Glomerular visceral epithelial cell (primary cell): ENCODE measurements around the gene EDC4.

Experiments
- DNase-seq: peaks from one replicate; pipeline ENCODE4 v3.0.0-alpha.2; 2016; ENCODE audit errors: extremely low spot score

Gene EDC4

DNA sequence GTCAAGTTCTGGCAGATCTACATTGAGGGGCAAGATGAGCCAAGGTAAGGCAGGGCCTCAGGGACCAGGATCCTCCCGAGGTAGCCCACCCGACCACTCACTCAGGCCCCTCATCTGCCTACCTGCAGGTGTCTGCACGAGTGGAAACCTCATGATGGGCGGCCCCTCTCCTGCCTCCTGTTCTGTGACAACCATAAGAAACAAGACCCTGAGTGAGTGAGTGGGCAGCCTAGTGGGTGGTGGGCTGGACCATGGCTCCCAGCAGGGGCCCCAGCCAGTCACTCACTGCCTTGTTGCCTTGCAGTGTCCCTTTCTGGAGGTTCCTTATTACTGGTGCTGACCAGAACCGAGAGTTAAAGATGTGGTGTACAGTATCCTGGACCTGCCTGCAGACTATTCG is 5.4 kb downstream of the EDC4 start:
- DNase-seq = no peak

DNA sequence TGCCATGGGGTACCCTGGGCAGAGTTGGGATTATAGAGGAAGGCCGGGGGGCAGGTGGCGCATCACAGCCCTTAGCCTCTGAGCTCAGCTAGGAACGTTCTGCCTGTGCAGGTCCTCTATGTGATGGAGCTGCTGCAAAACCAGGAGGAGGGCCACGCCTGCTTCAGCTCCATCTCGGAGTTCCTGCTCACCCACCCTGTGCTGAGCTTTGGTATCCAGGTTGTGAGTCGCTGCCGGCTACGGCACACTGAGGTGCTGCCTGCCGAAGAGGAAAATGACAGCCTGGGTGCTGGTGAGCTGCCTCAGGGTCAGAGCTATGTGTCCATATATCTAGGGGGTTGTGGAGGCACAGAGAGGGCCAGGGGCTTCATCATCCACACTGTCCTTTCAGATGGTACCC is 6.0 kb downstream of the EDC4 start:
- DNase-seq = no peak

DNA sequence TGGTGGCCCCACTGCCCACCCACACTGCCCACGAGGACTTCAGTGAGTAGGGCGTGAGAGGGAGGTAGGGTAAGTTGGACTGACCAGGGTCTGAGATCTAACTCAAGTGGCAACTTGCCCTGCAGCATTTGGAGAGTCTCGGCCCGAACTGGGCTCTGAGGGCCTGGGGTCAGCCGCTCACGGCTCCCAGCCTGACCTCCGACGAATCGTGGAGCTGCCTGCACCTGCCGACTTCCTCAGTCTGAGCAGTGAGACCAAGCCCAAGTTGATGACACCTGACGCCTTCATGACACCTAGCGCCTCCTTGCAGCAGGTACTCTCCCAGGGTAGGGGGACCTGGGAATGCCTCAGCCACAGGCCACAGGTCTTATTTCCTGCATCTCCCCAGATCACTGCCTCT is 6.6 kb downstream of the EDC4 start:
- DNase-seq = no peak

DNA sequence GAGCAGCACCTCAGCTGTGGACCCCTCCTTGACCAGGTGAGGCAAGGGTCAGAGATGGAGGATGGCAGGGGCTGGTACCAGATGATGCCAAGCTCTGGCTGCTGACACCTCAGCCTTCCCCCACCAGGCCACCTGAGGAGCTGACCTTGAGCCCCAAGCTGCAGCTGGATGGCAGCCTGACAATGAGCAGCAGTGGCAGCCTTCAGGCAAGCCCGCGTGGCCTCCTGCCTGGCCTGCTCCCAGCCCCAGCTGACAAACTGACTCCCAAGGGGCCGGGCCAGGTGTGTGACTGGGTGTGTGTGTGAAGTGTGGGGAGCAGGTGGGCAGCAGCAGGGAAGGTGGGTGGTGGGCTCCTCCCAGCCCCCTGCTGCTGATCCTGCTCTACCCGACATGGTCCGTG is 7.1 kb downstream of the EDC4 start:
- no peak for DNase-seq

DNA sequence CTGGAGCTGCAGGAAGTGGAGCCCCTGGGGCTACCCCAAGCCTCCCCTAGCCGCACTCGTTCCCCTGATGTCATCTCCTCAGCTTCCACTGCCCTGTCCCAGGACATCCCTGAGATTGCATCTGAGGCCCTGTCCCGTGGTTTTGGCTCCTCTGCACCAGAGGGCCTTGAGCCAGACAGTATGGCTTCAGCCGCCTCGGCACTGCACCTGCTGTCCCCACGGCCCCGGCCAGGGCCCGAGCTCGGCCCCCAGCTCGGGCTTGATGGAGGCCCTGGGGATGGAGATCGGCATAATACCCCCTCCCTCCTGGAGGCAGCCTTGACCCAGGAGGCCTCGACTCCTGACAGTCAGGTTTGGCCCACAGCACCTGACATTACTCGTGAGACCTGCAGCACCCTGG is 7.7 kb downstream of the EDC4 start:
- DNase-seq = no peak

GRCh38 chr16:67881621-67882161 is 8.8 kb downstream of the EDC4 start:
- DNase-seq = no peak

GRCh38 chr16:67882374-67883145 is 9.7 kb downstream of the EDC4 start:
- DNase-seq = no peak

DNA sequence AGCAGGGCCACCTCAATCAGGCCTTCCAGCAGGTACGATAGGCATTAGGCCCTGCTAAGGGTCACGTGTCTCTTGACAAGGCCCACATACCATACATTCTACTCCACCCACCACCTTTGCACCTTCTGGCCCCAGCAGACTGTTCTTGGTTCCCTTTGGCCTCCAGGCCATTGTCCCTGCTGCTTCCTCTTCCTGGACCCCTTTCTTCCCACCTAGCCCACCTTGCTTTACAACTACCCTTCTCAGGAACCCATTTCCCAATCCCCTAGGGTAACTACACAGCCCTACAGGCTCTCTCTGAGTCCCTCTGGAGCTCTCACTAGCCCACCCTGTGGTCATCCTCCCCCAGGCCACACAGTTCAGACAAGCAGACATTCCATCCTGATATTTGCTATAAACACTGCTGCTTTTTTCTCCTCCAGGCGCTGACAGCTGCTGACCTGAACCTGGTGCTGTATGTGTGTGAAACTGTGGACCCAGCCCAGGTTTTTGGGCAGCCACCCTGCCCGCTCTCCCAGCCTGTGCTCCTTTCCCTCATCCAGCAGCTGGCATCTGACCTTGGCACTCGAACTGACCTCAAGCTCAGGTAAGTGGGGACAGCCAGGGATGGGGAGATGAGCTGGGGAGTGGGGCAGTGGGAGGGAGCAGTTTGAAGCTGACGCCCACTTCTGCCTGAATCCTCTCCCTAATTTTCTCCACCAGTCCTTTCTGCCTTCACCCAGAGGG is 10.5 kb downstream of the EDC4 start:
- DNase-seq = no peak

DNA sequence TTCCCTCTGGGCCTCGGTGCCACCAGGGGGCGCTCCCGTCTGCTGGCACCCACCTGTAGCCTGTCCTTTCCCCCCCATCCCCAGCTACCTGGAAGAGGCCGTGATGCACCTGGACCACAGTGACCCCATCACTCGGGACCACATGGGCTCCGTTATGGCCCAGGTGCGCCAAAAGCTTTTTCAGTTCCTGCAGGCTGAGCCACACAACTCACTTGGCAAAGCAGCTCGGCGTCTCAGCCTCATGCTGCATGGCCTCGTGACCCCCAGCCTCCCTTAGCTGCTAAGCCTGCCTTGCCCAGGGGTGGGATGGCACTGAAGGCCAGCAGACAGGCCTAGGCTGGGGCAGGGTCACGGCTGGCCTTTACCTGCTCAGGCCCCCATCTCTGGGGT is 11.0 kb downstream of the EDC4 start:
- DNase-seq = peak; percentile 43

GRCh38 chr16:67884684-67885083 is 11.8 kb downstream of the EDC4 start, which contains the start of gene NRN1L:
NRN1L (plus strand) TSS chr16:67884885; CDS start chr16:67884904, 19 bp downstream.
- DNase-seq = no peak

DNA sequence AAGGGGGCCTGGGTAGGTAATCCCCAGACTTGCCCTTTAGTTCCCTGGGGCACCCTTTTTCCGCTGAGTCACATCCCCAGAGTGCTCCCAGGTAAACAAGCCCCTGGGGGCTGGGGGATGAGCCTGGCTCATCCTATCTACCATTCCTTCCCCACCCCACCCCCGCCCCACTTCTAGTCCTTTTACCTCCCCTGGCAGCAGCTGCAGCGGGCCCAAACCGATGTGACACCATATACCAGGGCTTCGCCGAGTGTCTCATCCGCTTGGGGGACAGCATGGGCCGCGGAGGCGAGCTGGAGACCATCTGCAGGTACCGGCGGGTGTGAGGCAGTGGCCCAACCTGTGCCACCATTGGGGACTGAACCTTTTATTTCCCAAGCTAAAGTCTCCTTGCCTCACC is 12.7 kb downstream of the EDC4 start:
- DNase-seq = no peak

DNA sequence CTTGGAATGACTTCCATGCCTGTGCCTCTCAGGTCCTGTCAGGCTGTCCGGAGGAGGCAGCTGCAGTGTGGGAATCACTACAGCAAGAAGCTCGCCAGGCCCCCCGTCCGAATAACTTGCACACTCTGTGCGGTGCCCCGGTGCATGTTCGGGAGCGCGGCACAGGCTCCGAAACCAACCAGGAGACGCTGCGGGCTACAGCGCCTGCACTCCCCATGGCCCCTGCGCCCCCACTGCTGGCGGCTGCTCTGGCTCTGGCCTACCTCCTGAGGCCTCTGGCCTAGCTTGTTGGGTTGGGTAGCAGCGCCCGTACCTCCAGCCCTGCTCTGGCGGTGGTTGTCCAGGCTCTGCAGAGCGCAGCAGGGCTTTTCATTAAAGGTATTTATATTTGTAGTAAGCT is 13.1 kb downstream of the EDC4 start:
- DNase-seq = no peak

- DNase-seq = no peak
Observed at GRCh38 chr16:67886387-67886786, 13.5 kb downstream of the EDC4 start.

GRCh38 chr16:67888331-67888730 is 15.5 kb downstream of the EDC4 start:
- no peak for DNase-seq

DNA sequence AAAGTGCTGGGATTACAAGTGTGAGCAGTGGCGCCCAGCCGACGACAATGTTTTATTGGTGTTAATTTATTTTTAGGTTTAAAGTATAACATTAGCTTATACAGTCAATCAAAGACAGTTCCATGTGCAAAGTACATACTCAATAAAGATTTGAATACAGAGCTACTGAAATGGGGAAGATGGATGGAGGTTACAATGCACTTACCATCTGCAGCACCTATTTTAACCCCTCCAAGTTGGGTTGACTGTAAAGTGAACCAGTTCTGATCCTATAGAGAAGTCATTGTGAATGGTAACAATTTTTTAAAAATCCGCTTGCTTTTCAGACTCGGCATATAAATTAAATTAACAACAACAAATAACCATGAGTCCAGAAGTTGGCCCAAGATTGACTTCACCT is 19.5 kb downstream of the EDC4 start:
- no peak for DNase-seq

DNA sequence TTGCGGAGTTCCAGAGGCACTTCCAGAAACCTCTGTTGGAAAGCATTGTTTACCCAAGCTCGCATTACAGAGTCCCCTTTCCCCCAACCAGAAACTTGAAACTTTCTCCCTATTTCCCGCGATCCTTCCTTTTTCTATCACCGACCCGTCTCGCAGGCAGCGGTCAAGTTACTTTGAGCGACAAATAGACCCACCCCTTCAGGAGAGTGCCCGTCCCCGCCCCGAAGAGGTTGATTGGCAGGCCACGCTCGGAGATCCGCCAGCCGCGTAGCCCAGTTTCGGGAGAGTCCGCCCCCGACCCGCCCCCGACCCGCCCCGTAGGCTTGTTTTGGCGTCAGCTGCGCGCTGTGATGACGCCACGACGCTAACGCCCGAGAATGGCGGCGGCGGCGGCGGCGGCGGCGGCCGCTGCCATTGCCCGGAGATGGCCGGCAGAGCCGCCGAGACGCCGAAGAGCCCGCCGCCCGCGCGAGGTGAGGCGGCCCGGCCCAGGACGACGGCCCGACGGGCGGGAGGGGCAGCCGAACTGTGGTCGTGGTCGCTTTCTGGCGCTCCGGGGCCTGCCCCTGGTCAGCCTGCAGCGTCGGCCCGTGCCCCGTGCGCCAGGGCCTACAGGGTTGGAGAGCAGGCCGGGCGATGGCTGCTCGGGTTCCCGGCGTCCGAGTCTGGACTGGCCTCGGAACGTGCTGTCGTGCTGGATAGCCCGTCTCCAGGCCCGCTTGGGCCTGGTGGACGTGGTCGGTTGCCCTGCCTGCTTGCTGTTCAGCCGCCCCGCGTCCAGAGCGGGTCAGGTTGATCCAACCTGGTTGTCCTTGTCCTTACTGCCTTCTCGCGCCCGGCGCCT is 20.3 kb downstream of the EDC4 start, which contains the start of gene PSKH1:
TSS of gene PSKH1 (plus strand) at position 356 of the 844 bp plus-strand sequence. CDS start 15,496 bp downstream, outside the sequence.
- peak; percentile 94 for DNase-seq

GRCh38 chr16:67893743-67894399 is 21.0 kb downstream of the EDC4 start:
- DNase-seq = peak; percentile 20

- DNase-seq = no peak
Observed at GRCh38 chr16:67897231-67897630, 24.4 kb downstream of the EDC4 start.

DNA sequence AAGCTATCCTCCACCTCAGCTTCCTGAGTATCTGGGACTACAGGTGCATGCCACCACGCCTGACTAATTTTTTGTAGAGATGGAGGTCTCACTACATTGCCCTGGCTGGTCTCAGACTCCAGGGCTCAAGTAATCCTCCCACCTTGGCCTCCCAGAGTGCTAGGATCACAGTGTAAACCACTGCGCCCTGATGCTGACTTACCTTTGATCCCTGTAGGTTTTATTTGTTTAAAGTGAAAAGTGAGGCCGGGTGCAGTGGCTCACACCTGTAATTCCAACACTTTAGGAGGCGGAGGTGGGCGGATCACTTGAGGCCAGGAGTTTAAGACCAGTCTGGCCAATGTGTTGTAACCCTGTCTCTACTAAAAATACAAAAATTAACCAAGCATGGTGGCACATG is 28.9 kb downstream of the EDC4 start:
- no peak for DNase-seq

- DNase-seq = no peak
Observed at GRCh38 chr16:67902831-67903230, 30.0 kb downstream of the EDC4 start.

- DNase-seq = no peak
Observed at GRCh38 chr16:67907397-67908180, 34.7 kb downstream of the EDC4 start.
